T-helper 2 cell (primary cell): ENCODE measurements around the gene TTC34.
A peak's percentile ranks its signal among the peaks of the same experiment; 100 is the strongest.

Experiments used
- DNase-seq, 5 experiments: peaks; one replicate each; pipeline versions ENCODE4 v3.0.0 to v3.0.0-alpha.2; 2012 to 2022

Gene TTC34

DNA sequence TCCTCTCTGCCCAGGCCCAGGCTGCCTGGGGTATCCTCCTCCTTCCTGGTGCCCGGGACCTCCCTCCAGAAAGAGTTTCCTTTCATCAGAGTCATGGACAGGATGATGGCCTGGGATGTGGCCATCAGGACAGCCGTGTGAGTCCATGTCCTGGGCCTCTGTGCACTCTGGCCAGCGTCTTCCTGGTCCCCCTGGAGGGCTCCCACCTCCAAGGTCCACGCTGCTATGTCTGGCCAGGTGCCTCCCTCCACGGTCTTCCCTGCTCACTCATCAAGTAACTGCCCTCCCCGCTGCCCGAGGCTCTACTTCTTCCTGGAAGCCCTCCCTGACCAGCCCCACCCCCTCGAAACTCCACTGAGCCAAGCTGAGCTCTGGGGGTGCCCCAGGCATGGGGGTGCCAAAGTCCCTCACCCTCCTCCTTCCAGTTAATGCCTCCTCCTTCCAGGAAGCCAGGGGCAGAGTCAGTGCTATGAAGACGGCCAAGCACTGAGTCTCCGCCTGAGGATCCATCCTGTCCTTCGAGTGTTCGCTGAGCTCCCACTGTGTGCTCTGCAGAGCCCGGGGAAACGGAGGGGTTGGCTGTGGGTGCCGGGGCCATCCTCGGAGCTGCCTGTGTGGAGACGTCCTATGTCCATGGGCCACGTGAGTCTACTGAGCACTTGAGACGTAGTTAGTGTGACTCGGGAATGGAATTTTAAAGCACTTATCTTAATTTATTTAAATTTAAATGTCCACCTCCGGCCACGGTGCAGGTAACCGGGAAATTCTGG lies 28.5 kb upstream of the TTC34 start:
- DNase-seq, result no peak

DNA sequence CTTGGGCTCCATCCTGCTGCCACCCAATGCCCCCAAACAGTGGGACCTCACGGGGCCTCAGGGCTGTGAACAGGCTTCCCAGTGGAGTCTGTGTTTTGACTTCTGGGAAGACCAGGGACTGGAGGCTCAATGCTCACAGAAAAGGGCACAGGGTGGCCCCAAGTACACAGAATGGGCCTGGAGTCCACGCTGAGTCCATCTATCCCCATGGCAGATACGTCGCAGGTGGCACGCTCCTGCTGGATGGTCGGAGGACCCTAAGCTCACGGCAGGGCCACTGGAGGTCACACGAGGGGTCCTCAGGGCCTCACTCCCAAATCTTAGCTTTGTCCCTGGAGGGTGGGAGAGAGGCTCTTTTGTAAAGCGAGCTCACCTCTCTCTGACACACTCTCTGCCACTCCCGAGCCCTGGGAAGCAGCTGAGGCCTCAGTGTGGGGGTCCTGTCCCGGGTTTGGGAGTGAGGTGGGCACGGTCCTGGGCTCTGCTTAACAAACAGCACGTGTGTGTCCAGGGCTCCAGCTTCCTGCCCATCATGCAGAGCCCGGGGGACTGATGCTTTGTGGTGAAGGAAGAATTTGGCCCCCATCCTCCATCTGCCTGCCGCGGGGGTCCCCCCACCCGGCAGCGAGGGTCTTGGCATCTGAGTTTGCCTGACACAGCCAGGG lies 27.2 kb upstream of the TTC34 start:
- DNase-seq, result no peak

DNA sequence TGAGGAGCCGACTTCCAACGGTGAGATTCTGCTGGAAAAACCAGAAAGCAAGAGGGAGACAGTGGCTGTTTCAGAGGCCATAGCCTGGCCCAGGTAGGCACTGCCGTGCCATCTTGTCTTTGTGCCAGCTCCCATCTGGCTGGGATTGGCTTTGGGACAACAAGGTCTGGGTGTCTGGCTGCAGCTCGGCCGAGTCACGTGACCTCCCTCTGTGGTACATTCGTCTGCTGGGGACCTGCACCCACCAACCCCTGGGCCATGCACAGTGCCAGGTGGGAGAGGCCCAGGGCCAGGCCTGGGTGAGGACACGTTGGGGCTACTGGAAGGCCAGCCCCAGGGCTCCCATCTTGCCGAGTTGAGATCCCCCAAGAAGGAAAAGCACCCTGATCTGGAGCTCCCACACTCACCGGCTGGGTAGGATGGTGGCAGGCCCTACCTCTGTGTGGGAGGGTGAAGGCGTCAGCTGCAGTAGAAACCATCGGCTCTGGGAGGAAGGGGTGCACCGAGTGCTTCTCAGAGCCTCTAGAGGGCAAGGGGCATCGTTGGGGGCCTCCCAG lies 25.3 kb upstream of the TTC34 start:
- DNase-seq, result no peak

DNA sequence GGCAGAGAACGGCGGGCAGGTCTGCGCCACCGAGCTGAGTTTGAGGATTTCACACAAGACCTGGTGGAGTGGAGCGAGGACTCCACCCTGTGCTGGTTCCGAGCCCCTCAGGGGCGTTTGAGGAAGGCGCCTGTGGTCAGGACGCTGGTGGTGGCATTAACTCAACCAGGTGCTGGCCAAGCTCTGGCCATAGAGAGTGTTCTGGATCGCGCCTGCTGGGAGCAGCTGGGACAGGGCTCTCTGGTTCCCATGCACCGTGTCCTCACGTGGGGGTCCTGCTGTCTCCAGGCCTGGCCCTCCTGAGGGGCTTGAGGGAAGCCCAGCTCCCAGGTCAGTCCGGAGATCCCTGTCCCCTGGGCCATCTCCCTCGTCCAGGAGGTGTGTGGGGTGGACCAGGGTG lies 24.8 kb upstream of the TTC34 start:
- no peak for DNase-seq

DNA sequence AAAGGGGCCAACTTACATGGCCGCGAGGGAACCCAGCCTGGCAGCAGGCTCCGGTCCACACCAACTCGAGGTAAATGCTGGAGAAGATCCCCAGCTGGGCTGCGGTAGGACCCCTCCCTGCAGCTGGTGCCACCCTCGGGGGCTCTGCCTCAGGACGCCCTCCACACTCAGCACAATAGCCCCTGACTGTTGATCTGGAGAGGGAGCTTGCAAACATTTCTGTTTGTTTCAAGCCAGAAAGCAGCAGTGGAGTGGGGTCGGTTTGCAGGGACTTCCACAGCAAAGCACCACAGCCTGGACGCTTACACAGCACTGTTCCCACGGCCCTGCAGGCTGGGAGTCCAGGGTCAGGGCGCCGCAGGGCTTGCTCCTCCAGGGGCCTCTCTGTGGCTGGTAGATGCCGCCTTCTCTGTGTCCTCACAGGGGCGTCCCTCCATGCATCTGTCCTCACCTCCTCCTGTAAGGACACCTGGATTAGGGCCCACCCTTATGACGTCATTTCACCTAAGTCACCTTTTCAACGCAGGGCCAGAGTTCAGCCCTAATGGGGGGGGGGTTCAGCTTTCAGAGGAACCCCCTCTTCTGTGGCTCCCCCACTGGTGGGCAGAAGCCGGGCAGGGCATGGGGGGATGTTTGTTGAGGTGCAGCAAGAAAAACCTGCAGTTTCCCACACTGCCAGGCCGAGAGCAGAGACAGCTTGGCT lies 24.1 kb upstream of the TTC34 start:
- no peak for DNase-seq

DNA sequence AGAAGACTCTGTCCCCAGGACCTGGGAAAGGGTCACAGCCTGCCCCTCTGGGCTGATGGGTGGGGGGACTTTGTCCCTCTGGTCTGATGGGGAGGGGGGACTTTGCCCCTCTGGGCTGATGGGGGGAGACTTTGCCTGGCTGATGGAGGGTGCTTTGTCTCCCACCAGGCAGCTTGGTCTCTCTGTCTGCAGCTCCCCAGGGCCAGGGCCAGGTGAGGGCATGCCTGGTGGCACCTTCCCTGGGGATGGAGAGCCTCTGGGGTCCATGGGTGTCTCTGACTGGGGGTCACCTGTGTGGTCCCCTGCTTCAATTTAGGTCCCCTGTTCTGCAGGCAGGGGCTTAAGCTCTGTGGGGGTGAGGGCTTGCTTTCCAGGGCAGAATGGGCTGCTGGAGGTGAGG lies 23.5 kb upstream of the TTC34 start:
- no peak for DNase-seq

DNA sequence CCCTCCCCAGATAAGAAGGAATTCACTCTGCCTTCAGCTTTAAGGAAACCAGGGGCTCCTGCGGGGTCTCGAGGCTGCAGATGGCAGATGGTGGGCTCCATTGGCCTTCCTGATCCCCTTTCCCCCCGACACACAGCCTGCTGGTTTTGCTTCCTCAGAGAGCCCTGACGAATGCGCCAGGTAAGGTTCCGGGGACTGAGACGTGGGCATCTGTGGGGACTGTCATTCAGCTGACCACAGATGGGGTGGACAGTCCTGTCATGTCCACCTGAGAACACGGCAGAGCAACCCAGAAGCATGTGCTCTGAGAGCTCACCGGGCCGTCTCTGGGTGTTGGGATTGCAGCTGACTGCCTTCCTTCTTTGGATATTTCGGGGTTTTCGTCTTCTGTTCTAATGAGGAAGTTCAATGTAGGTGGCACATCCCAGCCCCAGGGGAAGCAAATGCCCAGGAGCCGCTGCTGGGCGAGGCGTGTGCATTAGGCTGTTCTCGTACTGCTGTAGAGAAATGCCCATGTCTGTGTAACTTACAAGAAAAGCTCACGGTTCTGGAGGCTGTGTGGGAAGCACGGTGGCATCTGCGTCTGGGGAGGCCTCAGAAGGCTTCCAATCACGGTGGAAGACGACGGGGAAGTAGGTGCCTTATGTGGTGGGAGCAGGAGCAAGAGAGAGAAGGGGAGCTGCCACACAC lies 22.6 kb upstream of the TTC34 start:
- no peak for DNase-seq

DNA sequence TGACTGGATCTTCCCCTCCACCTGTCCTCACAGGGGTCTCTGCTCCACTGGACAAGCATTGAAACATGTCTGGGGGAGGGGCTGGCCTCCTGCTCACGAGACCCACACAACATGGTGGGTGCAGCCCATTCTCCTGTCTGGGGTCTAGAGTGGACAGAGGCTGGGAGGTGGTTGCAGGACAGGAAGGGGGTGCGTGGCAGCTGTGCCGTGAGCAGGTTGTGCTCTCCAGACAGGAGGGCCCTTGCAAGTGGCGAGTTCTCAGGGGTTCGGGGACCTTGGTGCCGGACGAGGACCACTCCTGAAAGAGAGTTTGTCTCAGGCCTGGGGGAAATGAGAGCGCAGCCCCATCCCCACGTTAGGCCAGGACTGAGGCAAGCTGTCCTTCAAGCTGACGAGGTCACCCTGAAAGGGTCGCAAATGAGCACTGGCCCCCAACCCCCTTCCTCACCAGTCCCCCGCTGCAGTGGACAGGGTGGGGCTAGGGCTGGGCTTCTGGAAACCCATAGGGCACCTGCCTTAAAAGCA lies 21.2 kb upstream of the TTC34 start:
- DNase-seq, result no peak

DNA sequence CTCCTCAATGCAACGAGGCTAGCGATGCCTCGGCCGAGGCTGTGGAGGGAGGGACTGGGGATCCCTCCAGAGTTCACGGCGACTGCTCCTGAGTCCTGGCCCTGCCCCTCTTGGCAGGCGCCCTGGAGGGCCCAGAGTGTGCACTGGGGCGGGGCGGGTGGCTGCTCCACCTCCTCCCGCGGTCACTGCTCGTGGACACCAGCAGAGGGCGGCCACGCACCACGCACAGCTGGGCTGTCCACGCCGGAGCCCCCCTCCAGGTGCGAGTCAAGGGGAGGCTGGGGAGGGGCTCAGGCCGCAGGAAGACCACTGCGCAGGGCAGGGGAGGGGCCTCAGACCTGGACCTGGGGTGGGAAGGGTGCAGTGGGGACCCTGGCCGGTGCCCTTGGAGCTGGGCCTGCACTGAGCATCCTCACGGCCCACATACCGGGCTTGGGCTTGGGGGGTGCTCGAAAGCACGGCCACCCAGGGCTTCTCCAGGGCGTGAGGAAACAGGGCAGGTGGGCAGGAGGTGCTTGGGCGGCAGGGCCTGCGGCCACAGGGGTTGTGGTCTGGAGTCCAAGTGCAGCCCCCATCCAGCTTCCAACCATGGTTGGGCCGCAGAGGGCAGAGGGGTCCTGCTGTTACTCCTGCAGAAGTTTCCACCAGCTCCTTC lies 20.6 kb upstream of the TTC34 start:
- DNase-seq, result peak in 2 of 5 experiments; percentile 9 to 12

DNA sequence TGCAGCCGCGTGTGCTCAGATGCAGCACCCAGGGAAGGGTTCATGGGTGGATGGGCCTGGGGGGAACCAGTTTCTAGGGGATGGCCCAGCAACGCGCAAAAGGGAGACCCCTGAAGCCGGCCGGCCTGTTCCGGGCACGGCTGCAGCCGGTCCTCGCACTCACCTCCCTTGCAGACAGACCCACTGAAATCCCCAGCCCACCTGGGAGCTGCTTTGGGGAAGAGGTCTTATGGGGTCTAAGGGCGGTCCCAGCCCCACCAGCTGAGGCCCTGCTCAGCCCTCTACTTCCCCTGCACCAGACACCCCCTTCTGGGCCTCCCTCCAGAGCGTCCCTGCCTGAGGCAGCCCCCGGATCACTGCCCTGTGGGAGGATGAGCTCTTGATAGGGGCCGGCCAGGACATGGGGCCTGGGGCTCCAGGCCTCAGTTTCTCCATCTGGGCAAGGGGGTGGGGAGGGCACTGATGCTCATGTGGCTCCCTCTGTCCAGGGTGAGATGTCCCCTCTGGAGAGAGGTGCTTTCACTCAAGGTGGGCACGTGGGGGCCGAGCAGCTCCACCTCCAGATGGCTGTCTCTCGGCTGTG lies 20.0 kb upstream of the TTC34 start:
- DNase-seq, result no peak

DNA sequence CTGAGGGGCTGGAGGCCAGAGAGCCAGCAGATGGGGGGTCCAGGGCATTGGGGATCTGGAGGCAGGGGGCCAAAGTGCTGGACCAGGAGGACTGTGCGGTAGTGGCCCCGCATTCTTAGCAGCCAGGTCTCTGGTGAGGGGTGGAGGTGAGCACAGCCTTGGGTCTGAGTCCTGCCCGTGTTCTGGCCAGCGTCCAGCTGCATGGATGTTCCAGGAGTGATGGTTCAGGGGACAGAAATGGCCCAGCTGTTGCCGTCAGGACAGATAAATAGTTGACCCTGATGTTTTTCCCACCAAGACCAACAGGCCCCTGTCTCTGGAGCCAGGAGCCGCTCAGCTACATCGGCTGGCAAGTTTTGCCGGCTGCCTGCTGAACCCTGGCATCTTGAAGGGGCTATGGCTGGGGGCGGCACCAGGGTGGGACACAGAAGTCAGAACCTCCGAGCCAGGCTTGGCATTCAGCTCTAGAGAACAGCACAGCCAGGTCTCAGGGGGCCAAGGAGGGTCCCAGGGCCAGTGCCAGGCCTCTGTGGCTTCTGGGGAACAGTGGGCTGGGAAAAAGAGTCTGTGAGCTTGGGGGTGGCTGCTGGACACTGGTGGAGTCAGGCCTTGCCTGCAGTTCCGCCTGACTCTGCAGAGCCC lies 19.4 kb upstream of the TTC34 start:
- no peak for DNase-seq

DNA sequence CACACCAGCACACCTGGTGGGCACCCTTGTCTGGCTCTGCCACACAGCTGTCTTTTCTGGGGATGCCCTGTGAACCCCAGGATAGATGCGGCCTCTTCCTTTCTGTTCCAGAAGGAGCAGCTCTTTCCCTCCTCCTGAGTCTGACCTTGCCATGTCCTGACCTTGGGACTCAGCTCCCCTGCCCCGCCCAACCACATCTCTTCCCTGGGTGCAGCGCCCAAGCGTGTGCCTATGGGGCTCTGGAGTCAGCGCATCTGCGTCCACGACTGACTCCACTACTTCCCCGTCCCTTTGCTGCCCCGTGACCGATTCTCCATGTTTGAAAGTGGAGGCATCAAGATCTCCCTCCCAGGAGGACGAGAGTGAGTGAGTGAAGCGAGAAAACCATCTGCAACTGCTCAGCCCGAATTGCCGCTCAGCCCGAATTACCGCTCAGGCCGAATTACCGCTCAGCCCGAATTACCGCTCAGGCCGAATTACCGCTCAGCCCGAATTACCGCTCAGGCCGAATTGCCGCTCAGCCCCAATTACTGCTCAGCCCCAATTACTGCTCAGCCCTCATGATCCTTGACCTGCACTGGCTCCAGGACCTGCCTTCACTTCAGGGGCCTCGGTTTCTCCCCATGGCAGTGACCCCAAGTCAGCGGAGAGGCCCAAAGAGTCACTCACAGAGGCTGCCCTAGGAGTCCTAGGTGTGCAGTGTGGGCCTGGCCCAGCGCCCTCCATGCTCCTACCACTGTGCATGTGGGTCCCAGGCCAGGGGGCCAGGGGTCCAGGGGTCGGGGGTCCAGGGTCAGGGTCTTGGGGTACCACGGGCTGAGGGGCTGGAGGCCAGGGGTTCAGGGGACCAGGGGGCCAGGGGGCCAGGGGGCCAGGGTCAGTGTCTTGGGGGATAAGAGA lies 18.6 kb upstream of the TTC34 start:
- no peak for DNase-seq

DNA sequence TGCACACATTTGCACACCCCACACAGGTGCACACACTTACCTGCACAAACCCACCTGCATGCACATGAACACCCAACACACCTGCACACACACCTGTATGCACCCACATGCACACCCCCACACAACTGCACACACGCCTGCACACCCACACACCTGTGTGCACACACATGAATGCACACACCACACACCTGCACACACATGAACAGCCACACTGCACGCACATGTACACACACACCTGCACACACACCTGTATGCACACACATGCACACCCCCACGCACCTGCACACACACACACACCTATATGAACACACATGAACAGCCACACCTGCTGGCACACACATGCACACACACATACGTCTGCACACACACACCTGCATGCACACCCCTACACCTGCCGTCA lies 17.9 kb upstream of the TTC34 start:
- DNase-seq, result no peak

DNA sequence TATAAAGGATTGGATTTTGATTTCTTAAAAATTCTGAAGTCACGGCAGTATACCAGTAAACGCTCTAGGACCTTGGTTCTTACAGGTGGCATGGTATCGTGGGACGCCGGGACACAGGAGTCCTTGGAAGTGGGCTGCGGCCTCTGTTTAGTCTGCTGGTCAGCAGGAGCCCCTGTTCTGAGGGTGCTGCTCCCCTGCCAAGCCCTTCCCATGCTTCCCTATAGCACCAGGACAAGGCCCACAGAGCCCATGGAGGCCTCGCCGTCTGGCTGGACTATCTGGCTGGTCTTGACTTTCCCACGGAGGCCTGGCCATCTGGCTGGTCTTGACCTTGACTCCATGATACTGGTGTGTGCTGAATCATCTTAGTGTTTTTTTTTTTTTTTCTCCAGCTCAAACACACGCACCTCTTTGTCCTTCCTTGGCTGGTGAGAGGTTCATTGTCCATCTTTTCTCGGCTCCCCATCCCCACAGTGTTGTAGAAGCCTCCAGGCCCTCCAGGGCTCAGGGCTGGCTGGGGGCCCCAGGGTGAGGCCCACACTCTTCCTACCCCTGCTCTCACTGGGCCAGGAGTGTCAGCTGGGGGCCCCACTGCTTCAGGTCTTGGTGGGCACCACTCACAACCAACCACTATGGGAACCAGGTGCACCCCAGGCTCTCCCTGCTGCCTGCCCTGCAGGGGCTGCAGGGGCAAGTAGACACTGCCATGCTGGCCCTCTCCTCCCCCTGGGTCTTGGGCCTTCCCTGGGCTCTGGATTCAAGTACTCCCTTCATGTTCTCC lies 16.5 kb upstream of the TTC34 start:
- DNase-seq, result no peak

DNA sequence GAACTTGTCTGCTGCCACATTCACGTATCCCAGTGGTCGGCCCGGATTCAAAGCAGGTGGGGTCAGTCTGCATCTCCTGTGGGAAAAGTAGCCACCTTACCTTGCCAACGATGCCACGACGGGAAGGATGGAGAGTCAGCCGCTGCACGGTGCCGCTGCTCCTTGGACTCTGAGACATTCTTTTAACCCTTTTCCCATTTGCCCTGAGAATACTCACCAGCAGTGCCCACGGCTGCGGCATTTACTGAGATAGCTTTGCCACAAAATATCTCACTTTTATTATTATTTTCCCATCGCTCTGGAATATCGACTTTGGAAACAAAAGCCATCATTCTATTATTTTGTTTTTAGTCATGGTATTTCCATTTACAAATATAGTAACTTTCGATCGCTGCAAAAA lies 15.3 kb upstream of the TTC34 start:
- DNase-seq, result no peak

DNA sequence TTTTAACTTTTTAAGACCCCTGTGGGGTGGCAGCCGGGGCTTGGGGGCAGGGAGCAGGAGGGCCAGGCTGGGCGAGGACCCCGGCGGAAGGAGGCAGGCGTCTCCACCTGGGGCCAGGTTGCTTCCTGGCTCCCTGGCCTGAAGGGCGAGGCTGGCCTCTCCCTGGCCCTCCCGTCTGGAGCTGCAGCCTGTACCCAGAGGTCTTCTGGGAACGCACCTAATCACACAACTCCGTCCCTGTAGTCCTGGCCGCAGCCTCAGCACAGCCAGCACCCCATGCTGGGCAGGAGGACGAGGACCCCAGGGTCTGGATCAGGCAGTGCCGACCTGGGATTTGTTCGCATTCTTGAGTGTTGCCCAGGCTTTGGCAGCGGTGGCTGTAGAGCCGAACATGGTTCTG lies 14.1 kb upstream of the TTC34 start:
- no peak for DNase-seq

DNA sequence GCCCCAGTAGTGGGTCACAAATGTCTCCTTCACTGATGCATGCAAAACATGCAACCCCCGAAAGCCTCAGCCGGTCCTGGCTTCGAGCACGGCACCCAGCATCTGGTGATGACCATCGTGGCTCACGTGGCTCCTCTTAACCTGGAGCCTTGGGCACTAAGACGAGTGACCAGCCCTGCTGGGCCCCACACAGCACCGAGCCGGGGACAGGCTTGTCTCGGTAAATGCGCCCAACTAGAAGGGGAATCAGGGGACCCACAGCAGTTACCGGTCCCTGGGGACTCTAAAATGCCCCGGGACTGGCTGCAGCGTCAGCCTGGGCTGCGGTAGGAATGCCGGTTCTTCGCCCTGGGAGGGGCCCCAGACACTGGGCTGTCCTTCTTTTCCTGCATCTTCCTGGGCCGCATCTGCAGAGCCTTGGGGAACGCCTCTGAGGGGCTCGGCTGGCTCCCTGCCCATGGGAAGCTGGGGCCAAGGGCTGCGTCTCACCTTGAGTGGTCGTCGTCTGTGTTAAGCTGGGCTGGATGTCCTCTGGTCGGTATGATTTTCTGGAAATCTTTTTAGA lies 13.1 kb upstream of the TTC34 start:
- no peak for DNase-seq

DNA sequence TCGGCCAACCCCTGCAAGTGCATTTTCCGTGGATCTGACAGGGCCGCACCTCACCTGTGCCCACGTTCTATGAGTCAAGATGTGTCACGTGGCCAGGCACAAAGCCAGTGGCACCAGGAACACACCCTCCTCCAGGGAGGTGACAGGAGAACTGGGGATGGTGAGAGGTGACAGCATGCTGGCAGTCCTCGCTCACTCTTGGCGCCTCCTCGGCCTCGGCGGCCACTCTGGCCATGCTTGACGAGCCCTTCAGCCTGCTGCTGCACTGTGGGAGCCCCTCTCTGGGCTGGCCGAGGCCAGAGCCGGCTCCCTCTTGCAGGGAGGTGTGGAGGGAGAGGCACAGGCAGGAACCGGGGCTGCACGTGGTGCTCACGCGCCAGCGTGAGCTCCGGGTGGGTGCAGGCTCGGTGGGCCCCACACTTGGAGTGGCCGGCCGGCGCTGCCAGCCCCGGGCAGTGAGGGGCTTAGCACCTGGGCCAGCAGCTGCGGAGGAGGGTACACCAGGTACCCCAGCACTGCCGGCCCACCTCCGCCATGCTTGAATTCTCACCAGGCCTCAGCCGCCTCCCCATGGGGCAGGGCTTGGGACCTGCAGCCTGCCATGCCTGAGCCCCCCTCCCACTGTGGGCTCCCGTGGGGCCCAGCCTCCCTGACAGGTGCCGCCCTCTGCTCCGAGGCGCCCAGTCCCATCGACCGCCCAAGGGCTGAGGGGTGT lies 11.6 kb upstream of the TTC34 start:
- no peak for DNase-seq
